ENCODE data around the gene LTBP2.

LTBP2 gene

DNA sequence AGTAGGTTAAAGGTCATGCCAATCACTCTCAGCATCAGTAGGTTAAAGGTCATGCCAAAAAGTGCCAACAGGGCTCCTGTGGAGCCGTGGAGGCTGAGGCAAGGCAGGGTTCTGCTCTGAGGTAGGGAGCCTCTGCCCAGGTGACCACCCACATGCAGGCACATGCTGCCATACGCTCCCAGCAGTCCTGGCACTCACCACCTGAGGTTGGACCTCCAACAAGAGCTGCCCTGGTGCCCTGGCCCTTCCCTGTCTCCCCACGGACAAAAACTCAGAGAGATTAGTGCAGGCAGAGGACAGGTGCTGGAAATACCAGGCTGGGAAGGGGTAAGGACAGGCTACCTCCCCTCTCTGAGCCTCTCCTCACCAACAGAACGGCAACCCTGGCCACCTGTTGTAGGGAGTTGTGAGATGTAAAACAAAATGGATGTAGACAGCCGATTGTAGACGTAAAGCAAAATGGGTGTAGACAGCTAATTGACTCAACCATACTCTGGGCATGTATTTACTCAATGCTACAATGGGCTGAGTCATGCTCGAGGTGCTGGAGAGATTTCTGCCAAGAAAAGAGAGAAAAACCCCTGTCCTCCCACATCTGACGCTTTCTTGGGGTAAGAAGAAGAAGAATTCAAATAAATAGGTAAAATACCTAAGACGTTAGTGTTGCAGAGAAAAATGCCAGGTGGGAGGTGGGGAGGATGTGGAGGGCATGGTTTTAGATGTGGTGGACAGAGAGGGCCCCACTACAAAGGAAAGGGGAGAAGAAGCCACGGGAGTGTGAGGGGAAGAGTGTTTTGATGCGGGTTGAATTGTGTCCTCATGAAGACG lies 32.4 kb downstream of the LTBP2 start:
- ChIA-PET POLR2A (no interaction called here), CTCF (interaction anchor here (1.1 to 1.2 kb wide), 2 partner anchors 15 to 21 kb away, joined by 3 to 4 read pairs; no protein-coding TSS in a partner anchor)
- DNase-seq (ENCODE audit: extremely low spot score): no peak
- no peak for TF ChIP-seq CTCF (IDR thresholded peaks at IDR 0.05; ENCODE audit: control extremely low read depth, extremely low read depth, low read depth, missing control alignments)

DNA sequence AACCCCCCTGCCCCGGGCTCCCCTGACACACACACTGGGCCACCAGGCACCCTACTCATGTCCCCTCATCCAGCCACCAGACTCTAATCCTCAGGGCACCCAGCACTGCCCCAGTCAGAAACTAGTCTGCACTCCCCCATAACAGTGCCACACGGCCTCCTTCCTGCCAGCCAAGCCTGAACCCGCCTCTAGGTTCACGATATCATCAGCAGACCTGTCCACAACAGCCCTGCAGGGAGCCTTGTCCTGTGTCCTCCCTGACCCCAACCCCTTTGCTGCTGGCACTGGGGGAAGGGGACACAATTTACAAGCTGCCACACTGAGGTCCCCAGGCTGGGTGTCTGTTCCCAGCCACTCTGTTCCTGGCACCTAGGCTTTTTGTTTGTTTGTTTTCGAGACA lies 33.6 kb downstream of the LTBP2 start:
- TF ChIP-seq CTCF (IDR thresholded peaks at IDR 0.05; ENCODE audit: control extremely low read depth, extremely low read depth, low read depth, missing control alignments): no peak
- ChIA-PET POLR2A (no interaction called here), CTCF (no interaction called here)
- DNase-seq (ENCODE audit: extremely low spot score): no peak

DNA sequence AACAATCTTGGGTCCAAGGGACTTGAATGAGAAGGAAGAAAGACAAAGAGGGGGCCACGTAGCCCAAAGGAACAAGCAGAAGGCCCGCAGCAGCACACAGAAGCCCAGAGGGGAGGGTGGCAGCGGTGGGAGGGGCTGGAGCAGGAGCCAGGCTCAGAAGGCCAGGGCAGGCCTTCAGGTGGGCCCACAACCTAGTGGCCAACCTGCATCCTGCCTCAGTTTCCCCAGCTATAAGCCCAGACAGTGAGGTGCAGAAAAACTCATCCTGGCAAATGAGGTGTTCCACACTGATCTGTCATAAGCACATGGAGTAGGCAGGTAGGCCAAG lies 34.1 kb downstream of the LTBP2 start:
- no peak for TF ChIP-seq CTCF (IDR thresholded peaks at IDR 0.05; ENCODE audit: control extremely low read depth, extremely low read depth, low read depth, missing control alignments)
- DNase-seq (ENCODE audit: extremely low spot score): no peak
- CTCF ChIA-PET: no interaction called here
- POLR2A ChIA-PET: no interaction called here

GRCh38 chr14:74577247-74577947 lies 34.6 kb downstream of the LTBP2 start:
- no peak for TF ChIP-seq CTCF (IDR thresholded peaks at IDR 0.05; ENCODE audit: control extremely low read depth, extremely low read depth, low read depth, missing control alignments)
- no peak for DNase-seq (ENCODE audit: extremely low spot score)
- CTCF ChIA-PET: no interaction called here
- POLR2A ChIA-PET: no interaction called here

DNA sequence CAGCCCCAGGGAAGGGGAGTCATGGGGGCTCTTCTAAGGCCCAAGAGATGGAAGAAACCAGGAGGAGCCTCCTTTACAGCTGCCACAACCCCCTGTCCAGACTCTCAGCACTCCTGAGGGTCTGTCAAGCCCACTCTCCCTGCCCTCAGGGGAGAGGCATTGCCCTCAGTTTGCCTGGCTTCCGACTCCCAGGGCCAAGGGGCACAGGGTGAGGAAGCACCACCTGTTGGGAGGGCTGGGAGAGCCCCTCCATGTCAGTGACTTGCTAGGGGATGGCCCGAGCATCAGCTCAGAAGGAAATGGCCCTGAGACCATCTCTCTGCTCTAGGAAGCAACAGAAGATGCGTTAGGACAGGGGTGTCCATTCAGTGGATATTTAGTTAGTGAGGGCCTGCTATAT lies 36.1 kb downstream of the LTBP2 start:
- ChIA-PET CTCF (no interaction called here), POLR2A (no interaction called here)
- TF ChIP-seq CTCF (IDR thresholded peaks at IDR 0.05; ENCODE audit: control extremely low read depth, extremely low read depth, low read depth, missing control alignments): no peak
- DNase-seq (ENCODE audit: extremely low spot score): no peak

GRCh38 chr14:74575507-74575906 lies 36.5 kb downstream of the LTBP2 start:
- no peak for TF ChIP-seq CTCF (IDR thresholded peaks at IDR 0.05; ENCODE audit: control extremely low read depth, extremely low read depth, low read depth, missing control alignments)
- CTCF ChIA-PET: interaction anchor here (0.6 to 1.0 kb wide), 2 partner anchors 9 to 22 kb away, joined by 3 read pairs; no protein-coding TSS in a partner anchor
- DNase-seq (ENCODE audit: extremely low spot score): no peak
- POLR2A ChIA-PET: no interaction called here
